Esophagus squamous epithelium (tissue), 5 donors: Measurements from ENCODE around the gene MYBPC2. TPM values are rescaled to one million over a fixed set of nuclear protein-coding genes. Genes with fewer than 3 reads are reported as not detected.

Experiments used
- DNase-seq: peaks from one replicate; lab custom pipeline; 2025; lab: John Stamatoyannopoulos, UW
- H3K27ac ChIP-seq, 4 donors: fragments of 200-600 bp; sonication (generic); one replicate each; pipeline ENCODE4 v1.5.1; 2016 to 2019; ENCODE audit warnings: mild to moderate bottlenecking in 1 of 4
- H3K27me3 ChIP-seq, 4 donors: fragments of 200-600 bp; sonication (generic); 1 replicate in 3 of 4; 2 replicates in 1 of 4; pipeline versions ENCODE4 v1.5.1 to v1.6.0; 2017 to 2021; ENCODE audit warnings: antibody characterized with exemption in 1 of 4
- H3K36me3 ChIP-seq, 3 donors: fragments of 200-600 bp; sonication (generic); one replicate each; pipeline ENCODE4 v1.5.1; 2016 to 2019
- H3K4me1 ChIP-seq, 3 donors: fragments of 200-600 bp; sonication (generic); one replicate each; pipeline ENCODE4 v1.5.1; 2017 to 2019
- H3K4me3 ChIP-seq, 4 donors: fragments of 200-600 bp; sonication (generic); 1 replicate in 3 of 4; 2 replicates in 1 of 4; pipeline ENCODE4 v1.5.1; 2016 to 2019; ENCODE audit warnings: mild to moderate bottlenecking in 2 of 4, moderate library complexity in 1 of 4
- H3K9me3 ChIP-seq, 3 donors: fragments of 200-600 bp; sonication (generic); one replicate each; pipeline ENCODE4 v1.5.1; 2016 to 2019
- CTCF ChIP-seq, 6 experiments: fragments of 450-650 bp in 4 of 6; fragments of 200-600 bp in 2 of 6; sonication (generic) in 2 of 6; IDR thresholded peaks; one replicate each; pipeline ENCODE4 v1.5.1; 2016 to 2019; ENCODE audit warnings: antibody characterized with exemption in 6 of 6, mild to moderate bottlenecking in 4 of 6, moderate library complexity in 4 of 6
- POLR2A ChIP-seq, 4 donors: fragments of 450-650 bp; IDR thresholded peaks; one replicate each; pipeline ENCODE4 v1.6.1; 2017; ENCODE audit warnings: antibody characterized with exemption in 4 of 4, mild to moderate bottlenecking in 4 of 4, moderate library complexity in 3 of 4
- WGBS, 2 donors: methylation state at CpG; one replicate each; pipeline ENCODE4 v1.1.5; 2018; 5-methylcytosine and 5-hydroxymethylcytosine counted together
- intact Hi-C: fragments of 100-400 bp; cut with DNase I; formaldehyde crosslinking; loops from one replicate; pipeline ENCODE4 v1.15.0; 2022
- total RNA-seq, 4 donors: library from RNA; depleted of rRNA; stranded (reverse); fragments of >200 nt; gene quantifications; one replicate each; pipeline ENCODE4 v1.1.0, GENCODE V29; 2016
- donor health status: DM: yes; HTN: yes; CAD: no.

The MYBPC2 gene
- total RNA-seq, 4 donors from 2014 or later = 0.19 TPM; not detected in 3

DNA sequence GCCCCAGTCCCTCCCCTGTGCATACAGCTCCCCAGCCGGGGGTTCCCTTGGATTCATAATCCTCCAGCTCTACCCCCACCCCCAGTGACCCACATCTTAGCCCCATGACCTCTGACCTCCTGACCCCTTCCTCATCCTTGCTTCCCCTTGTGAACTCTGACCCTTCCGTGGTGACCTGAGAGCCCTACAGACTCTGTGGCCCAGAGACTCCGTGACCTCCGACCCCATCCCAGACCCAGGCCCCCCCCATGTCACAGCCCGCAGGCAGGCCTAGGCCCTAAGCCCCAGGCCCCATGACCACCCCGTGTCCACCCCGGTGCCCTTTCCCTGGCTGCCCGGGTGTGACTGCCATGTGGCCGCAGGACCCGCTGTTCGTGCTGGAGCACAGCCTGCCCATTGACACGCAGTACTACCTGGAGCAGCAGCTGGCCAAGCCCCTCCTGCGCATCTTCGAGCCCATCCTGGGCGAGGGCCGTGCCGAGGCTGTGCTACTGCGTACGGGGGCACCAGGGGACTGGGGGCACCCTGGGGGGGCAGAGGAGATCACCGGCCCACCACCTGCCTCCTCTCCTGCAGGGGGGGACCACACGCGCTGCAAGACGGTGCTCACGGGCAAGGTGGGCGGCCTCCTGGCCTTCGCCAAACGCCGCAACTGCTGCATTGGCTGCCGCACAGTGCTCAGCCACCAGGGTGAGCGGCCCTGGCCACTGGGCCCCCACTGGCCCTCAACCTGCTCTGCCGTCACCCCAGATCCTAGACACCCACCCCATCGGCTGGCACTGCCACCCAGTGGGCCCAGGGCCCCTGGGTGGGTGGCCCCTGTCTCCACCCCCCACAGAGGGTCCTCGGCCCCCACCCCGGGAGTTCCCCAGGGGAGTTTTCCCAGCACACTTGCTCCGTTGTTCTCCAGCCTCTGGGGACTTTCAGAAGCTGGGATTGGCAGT, 16.4 kb upstream of the MYBPC2 start:
- Histone ChIP-seq H3K9me3 (no peaks in the 10 kb centered on the region), H3K27me3 (peaks cover 0 to 51% (median 11%) of the 10 kb centered on the region in 4 donors), H3K4me3 (no peak overlapping the region), H3K4me1 (peaks cover 0 to 19% (median 0%) of the 10 kb centered on the region in 3 donors), H3K27ac (no peak overlapping the region), H3K36me3 (no peaks in the 10 kb centered on the region)
- intact Hi-C loops = no loop called here
- TF ChIP-seq POLR2A (IDR thresholded peaks at IDR 0.05) (no peak), CTCF (IDR thresholded peaks at IDR 0.05) (no peak)
- 64 to 88% methylated on average over 3 to 5 of the region's 35 CpGs for WGBS, 2 donors
- no peak for DNase-seq

DNA sequence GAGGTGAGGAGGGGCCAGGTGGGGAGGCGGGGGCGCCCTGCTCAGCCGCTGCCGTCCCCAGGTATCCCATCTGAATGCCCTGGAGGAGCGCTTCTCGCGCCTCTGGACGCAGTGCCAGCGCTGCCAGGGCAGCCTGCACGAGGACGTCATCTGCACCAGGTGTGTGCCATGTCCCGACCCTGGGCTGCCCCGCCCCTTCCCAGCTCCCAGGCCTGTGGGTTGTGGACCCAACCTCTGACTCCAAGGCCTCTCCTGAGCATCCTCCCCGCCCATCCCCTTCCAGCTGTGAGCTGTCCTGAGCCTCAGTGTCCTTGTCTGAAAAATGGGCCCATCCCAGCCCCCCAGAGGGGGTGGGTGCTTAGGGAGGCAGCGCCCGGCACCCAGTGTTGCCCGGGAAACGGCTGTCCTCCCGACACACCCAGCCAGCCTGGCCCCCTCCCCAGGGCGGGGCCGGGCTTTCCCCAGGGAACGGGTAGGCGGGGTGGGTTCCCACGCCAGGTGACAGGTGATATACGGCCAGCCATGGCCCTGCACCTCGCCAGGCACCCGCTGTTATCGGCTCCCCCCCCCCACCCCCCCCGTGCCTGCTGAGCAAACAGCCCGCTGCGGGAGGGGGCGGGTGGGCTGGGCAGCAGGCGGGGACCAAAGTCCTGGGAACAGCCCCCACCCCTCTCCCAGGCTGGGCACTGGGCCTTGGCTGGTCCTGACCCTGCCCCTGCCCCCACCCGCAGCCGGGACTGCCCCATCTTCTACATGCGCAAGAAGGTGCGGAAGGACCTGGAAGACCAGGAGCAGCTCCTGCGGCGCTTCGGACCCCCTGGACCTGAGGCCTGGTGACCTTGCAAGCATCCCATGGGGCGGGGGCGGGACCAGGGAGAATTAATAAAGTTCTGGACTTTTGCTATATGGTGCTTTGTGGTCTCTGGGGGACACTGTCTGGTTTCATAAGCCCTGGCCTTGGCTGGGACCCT, 15.3 kb upstream of the MYBPC2 start:
- WGBS, 2 donors = 48% methylated on average over 5 of the region's 42 CpGs; no CpG with 5 or more reads in 1 of the 2 donors
- TF ChIP-seq CTCF (IDR thresholded peaks at IDR 0.05) = no peak
- TF ChIP-seq POLR2A (IDR thresholded peaks at IDR 0.05) = no peak
- Histone ChIP-seq H3K9me3 (no peaks in the 10 kb centered on the region), H3K27me3 (peaks cover 0 to 62% (median 12%) of the 10 kb centered on the region in 4 donors), H3K27ac (no peak overlapping the region), H3K4me1 (peaks cover 0 to 19% (median 0%) of the 10 kb centered on the region in 3 donors), H3K4me3 (no peak overlapping the region), H3K36me3 (no peaks in the 10 kb centered on the region)
- DNase-seq = no peak
- intact Hi-C loops = no loop called here

DNA sequence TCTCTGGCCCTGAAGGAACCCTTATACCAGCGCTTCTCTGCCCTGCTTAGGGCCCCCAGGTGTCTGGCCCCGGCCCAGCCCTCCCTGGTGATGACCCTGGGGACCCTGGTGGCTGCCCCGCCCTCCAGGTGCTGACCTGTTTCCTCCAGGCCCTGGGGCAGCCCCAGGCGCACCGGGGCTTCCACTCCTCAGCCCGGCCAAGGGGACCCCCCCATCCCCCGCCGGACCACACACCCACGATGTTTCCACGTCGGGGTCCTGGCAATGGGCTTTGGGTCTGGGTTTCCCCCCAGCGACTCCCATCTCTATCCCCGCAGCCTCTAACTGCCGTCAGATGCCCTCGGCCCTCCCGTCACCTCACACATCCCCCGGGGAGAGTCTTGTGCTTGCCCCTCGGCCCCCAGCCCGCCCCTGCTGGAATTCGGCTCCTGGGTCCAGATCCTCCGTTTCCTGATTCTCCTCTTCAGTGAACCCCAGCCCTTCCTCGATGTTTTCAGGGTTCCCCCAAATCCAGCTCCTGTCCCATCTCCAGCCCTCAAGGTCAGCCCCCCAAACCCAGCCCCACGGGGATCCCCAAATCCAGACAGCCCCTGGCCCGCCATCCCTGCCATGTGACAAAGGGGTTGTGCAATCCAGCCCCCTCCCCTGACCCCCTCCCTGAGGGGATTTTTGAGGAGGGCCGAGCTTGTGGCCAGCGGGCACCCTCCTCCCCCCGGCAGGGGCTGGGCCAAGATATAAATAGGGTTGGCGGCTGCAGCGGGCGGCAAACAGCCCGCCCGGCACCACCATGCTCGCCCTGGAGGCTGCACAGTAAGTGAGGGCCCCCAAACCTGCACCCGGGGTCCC, 14.3 kb upstream of the MYBPC2 start, which contains the start of gene SPIB:
SPIB (plus strand) TSS at position 763 of the 846 bp plus-strand sequence; CDS start at position 788, 25 bp downstream.
- 16 to 43% methylated on average over 5 to 8 of the region's 34 CpGs for WGBS, 2 donors
- peaks cover 0 to 72% (median 12%) of the 10 kb centered on the region in 4 donors for H3K27me3 ChIP-seq
- H3K9me3 ChIP-seq = no peaks in the 10 kb centered on the region
- no peak within 1 kb of the TSS for H3K27ac ChIP-seq
- no peak for DNase-seq
- no peaks in the 10 kb centered on the region for H3K36me3 ChIP-seq
- H3K4me3 ChIP-seq = peak within 1 kb of the TSS in 1 of 4 donors; percentile 15
- intact Hi-C loops = no loop called here
- no peak for TF ChIP-seq CTCF (IDR thresholded peaks at IDR 0.05)
- TF ChIP-seq POLR2A (IDR thresholded peaks at IDR 0.05) = no peak
- peaks cover 0 to 19% (median 0%) of the 10 kb centered on the region in 3 donors for H3K4me1 ChIP-seq

GRCh38 chr19:50419022-50419579, 13.6 kb upstream of the MYBPC2 start:
- H3K27ac ChIP-seq = no peak overlapping the region
- no peaks in the 10 kb centered on the region for H3K36me3 ChIP-seq
- peak overlapping the region in 1 of 4 donors; percentile 15 for H3K4me3 ChIP-seq
- intact Hi-C loops = no loop called here
- WGBS, 2 donors = 14 to 17% methylated on average over 14 of the region's 14 CpGs
- DNase-seq = no peak
- H3K9me3 ChIP-seq = no peaks in the 10 kb centered on the region
- TF ChIP-seq POLR2A (IDR thresholded peaks at IDR 0.05) (no peak), CTCF (IDR thresholded peaks at IDR 0.05) (no peak)
- peaks cover 0 to 79% (median 12%) of the 10 kb centered on the region in 4 donors for H3K27me3 ChIP-seq
- H3K4me1 ChIP-seq = peaks cover 0 to 19% (median 0%) of the 10 kb centered on the region in 3 donors
